Subcutaneous abdominal adipose tissue (tissue), 5 donors: ENCODE results near the gene SRP68.

Experiments used
- H3K27ac ChIP-seq: one replicate; pipeline ENCODE4 v1.7.0; 2013; ENCODE audit warnings: low read depth, mild to moderate bottlenecking, inconsistent platforms, low read length, moderate library complexity
- H3K27me3 ChIP-seq, 5 donors: one replicate each; pipeline ENCODE4 v1.7.0; 2013; ENCODE audit warnings: low read length in 5 of 5, inconsistent platforms in 1 of 5; ENCODE audit not compliant: control insufficient read depth in 5 of 5, insufficient read depth in 4 of 5
- H3K36me3 ChIP-seq, 5 donors: one replicate each; pipeline ENCODE4 v1.7.0; 2013; ENCODE audit warnings: low read length in 5 of 5; ENCODE audit not compliant: control insufficient read depth in 5 of 5, insufficient read depth in 5 of 5
- H3K4me1 ChIP-seq, 5 donors: one replicate each; pipeline ENCODE4 v1.7.0; 2013; ENCODE audit warnings: low read length in 5 of 5, mild to moderate bottlenecking in 3 of 5, moderate library complexity in 1 of 5; ENCODE audit not compliant: control insufficient read depth in 5 of 5, insufficient read depth in 5 of 5
- H3K4me3 ChIP-seq, 5 donors: one replicate each; pipeline ENCODE4 v1.7.0; 2013; ENCODE audit warnings: low read length in 5 of 5, low read depth in 1 of 5
- H3K9ac ChIP-seq, 5 donors: one replicate each; pipeline ENCODE4 v1.7.0; 2013; ENCODE audit warnings: low read length in 5 of 5, mild to moderate bottlenecking in 4 of 5, moderate library complexity in 3 of 5
- H3K9me3 ChIP-seq, 5 donors: one replicate each; pipeline ENCODE4 v1.7.0; 2013; ENCODE audit warnings: low read length in 5 of 5; ENCODE audit not compliant: control insufficient read depth in 5 of 5
- donor health status: healthy.
- donor health status: healthy.
- donor health status: healthy.
- donor health status: healthy.
- donor health status: healthy.

The SRP68 gene

DNA sequence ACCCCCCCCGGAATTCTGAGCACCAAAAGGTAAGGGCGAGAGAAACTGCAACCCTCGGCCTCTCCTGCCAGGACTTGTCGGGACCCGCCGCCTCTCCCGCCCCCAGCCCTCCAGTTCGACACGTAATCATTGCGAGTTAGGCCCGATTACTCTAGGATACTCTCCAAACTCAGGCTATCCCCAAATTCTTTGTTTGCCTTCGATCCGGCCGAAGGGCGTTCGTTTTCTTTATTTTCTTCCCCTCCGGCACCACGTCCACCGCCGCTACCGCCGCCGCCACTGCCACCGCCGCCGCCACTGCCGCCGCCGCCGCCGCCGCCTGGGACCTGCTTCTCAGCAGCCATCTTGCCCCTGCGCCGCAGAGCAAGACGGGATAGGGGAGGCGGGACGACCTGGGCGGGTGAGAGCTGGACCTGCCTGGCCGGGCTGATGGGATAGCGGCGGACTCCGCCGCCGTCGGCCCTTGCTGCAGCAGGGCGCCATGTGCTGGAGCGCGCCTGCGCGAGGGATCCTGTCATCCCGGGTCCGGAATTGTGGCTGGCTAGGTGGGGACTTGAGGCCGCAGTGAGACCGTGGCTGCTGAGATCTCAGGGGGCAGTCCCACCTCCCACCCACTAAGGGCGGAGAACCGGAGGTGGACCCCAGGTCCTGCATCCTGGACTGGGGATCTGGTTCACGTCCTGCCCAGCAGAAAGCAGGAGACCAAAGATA is at the start of gene SRP68:
Gene SRP68, minus strand, starts transcription at position 370 of the 711 bp plus-strand sequence. Its CDS starts 26 bp downstream, at position 344.
- peaks cover 0 to 59% (median 57%) of the 10 kb centered on the region in 5 donors for H3K4me1 ChIP-seq
- H3K27ac ChIP-seq, result peak within 1 kb of the TSS; percentile 70
- peaks cover 0 to 13% (median 10%) of the 10 kb centered on the region in 5 donors for H3K36me3 ChIP-seq
- H3K9ac ChIP-seq, result peak within 1 kb of the TSS; percentile 94 to 100 (median 96)
- no peaks in the 10 kb centered on the region for H3K9me3 ChIP-seq
- peak within 1 kb of the TSS; percentile 72 to 98 (median 88) for H3K4me3 ChIP-seq
- H3K27me3 ChIP-seq, result peaks cover 33 to 39% (median 38%) of the 10 kb centered on the region in 5 donors

DNA sequence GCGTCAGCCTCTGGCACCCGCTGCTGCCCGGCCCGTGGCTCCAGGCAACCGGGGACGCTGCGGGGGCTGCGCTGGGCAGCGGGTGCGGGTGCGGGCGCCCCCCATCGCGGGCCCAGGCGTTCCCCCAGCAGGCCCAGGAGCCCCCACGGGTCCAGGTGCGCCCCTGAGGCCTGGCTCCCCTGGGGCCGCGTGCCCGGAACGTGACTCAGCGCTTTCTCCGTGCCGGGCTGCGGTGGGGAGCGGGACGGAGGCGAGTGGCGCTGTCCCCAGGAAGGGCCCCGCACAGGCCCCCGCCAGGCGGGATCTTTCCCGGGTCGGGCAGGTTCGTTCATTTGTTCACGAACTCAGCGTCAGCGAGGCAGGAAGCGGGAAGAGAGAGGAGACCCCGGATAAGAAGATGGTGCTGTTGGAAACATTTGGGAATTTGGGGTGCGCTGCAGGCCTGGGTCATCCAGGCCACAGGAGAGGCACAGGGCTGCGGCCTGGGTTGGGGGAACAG is 49.7 kb upstream of the SRP68 start:
- Histone ChIP-seq H3K27ac (no peak overlapping the region), H3K36me3 (no peaks in the 10 kb centered on the region), H3K9me3 (no peaks in the 10 kb centered on the region), H3K4me3 (peak overlapping the region in 4 of 5 donors; percentile 48 to 67 (median 57)), H3K9ac (peak overlapping the region in 4 of 5 donors; percentile 53 to 76 (median 72)), H3K4me1 (peaks cover 0 to 20% (median 16%) of the 10 kb centered on the region in 5 donors), H3K27me3 (no peaks in the 10 kb centered on the region)

DNA sequence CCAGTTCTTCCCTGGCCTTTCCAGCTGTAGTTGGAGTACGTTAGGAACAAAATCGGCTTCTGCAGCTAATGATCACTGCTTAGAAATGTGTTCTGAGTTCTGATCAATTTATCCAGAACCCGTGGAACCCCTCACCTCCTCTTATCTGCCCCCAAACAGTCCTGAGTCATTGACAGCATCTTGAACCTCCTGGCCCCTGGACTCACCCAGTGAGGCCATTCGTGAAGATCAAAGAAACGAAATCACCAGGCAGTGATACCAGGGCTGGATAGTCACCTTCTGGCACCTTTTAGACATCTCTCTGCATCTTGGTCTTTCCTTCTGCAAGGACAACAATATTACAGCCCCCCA is 48.3 kb upstream of the SRP68 start:
- H3K9me3 ChIP-seq, result no peaks in the 10 kb centered on the region
- no peak overlapping the region for H3K4me3 ChIP-seq
- no peaks in the 10 kb centered on the region for H3K27me3 ChIP-seq
- H3K36me3 ChIP-seq, result no peaks in the 10 kb centered on the region
- peaks cover 0 to 20% (median 16%) of the 10 kb centered on the region in 5 donors for H3K4me1 ChIP-seq
- H3K27ac ChIP-seq, result no peak overlapping the region
- H3K9ac ChIP-seq, result no peak overlapping the region

DNA sequence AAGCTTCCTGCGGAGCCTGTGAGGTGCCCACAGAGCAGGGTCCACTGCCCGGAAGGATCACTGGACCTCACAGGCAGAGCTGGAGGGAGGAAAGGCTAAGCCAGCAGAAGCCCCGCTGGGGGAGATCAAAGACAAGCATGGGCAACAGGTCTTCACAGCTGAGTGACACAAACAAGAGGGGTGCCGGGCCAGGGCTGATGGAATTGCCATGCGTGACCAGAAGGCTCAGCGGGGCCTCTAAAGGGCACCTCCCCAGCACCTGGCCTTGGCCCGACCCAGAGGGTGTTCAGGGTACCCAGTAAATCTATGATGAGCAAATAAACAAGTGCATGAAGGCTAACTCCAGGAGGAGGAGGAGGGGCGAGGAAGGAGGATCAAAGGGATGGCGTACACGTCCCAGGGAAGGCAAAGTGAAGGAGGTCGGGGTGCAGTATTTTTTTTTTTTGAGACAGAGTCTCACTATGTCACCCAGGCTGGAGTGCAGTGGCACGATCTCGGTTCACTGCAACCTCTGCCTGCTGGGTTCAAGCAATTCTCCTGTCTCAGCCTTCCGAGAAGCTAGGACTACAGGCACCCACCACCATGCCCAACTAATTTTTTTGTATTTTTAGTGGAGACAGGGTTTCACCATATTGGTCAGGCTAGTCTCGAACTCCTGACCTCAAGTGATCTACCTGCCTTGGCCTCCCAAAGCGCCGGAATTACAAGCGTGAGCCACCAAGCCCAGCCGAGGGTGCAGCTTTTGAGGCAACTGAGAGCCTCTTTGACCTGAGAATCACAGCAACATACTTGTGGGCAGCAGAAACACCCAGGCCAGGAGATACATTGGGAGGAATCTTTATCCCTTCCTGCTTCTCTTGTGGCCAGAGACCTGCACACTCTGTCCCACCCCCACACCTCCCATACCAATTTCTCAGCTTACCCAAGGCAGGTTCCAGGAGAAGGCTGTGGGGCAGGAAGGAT is 47.4 kb upstream of the SRP68 start:
- H3K36me3 ChIP-seq, result no peaks in the 10 kb centered on the region

DNA sequence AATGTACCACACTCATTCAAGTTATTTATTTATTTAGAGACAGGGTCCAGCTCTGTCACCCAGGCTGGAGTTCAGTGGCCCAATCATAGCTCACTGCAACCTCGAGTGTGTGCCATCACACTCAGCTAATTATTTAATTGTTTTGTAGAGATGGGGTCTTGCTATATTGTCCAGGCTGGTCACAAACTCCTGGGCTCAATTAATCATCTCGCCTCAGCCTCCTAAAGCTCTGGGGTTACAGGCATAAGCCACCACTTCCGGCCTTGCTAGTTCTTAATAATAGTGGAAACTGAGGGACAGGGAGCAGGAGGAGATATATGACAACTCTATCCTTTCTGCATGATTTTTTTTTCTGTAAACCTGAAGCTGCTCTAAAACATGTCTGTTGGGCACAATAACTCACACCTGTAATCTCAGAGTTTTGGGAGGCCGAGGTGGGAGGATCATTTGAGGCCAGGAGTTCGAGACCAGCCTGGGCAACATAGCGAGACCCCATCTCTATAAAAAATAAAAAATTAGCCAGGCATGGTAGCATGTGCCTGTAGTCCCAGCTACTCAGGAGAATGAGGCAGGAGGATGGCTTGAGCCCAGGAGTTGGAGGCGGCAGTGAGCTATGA is 42.9 kb upstream of the SRP68 start:
- Histone ChIP-seq H3K36me3 (no peaks in the 10 kb centered on the region), H3K27me3 (no peaks in the 10 kb centered on the region), H3K9me3 (no peaks in the 10 kb centered on the region), H3K4me3 (no peak overlapping the region), H3K4me1 (no peaks in the 10 kb centered on the region), H3K27ac (no peak overlapping the region), H3K9ac (no peak overlapping the region)

More for the DNA sequence above, 47.4 kb upstream of the SRP68 start:
- Histone ChIP-seq H3K27ac (no peak overlapping the region), H3K9ac (no peak overlapping the region), H3K27me3 (no peaks in the 10 kb centered on the region), H3K4me1 (peaks cover 0 to 20% (median 16%) of the 10 kb centered on the region in 5 donors), H3K4me3 (no peak overlapping the region), H3K9me3 (no peaks in the 10 kb centered on the region)

DNA sequence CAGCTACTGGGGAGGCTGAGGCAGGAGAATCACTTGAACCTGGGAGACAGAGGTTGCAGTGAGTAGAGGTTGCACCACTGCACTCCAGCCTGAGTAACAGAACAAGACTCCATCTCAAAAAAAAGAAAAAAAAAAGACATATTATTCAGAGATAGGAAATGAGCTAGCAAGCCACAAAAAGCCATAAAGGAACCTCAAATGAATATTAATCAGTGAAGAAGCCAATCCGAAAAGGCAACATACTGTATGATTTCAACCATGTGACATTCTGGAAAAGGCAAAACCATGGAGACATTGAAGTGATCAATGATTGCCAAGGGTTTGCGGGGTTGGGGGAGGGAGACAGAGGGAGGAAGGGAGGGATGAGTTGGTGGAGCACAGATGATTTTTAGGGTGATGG is 39.6 kb upstream of the SRP68 start:
- no peak overlapping the region for H3K27ac ChIP-seq
- H3K4me3 ChIP-seq, result no peak overlapping the region
- H3K9me3 ChIP-seq, result no peaks in the 10 kb centered on the region
- H3K4me1 ChIP-seq, result no peaks in the 10 kb centered on the region
- no peaks in the 10 kb centered on the region for H3K27me3 ChIP-seq
- no peaks in the 10 kb centered on the region for H3K36me3 ChIP-seq
- H3K9ac ChIP-seq, result no peak overlapping the region

DNA sequence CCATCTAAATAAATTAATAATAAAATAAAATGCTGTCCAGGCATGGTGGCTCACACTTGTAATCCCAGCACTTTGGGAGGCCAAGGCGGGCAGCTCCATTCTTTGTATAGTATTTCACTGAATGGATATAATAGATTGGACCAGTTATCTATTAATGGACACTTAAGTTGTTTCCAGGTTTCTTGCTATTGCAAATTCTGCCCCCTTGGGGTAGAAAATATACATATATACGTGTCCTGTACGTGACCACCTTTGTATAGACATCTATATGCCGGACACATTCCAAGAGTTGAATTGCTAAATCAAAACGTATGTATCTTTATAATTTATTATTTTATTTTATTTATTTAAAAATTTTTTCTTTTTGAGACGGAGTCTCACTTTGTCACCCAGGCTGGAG is 35.2 kb upstream of the SRP68 start:
- H3K4me1 ChIP-seq, result peaks cover 5 to 16% (median 14%) of the 10 kb centered on the region in 5 donors
- H3K36me3 ChIP-seq, result no peaks in the 10 kb centered on the region
- no peak overlapping the region for H3K4me3 ChIP-seq
- no peaks in the 10 kb centered on the region for H3K9me3 ChIP-seq
- H3K9ac ChIP-seq, result no peak overlapping the region
- no peak overlapping the region for H3K27ac ChIP-seq
- no peaks in the 10 kb centered on the region for H3K27me3 ChIP-seq

DNA sequence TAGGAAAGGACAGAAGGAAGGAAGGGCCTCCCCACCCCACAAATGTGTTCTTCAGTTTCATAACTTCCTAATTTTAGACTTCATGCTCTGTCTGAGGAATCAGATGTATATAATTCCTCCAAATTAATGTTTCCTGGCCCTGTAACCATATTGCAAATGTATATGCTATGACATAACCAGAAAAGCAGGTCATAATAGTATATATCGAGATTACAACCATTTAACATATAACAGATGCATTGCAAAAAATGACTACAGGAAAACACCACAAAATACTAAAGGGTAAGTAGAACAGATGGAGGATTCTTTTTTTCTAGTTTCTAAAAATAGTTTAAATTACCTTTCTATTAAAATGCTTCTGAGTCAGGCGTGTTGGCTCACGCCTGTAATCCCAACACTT is 34.4 kb upstream of the SRP68 start:
- peaks cover 6 to 22% (median 20%) of the 10 kb centered on the region in 5 donors for H3K4me1 ChIP-seq
- H3K27ac ChIP-seq, result no peak overlapping the region
- H3K9me3 ChIP-seq, result no peaks in the 10 kb centered on the region
- H3K27me3 ChIP-seq, result no peaks in the 10 kb centered on the region
- H3K4me3 ChIP-seq, result no peak overlapping the region
- H3K9ac ChIP-seq, result no peak overlapping the region
- peaks cover 0 to 5% (median 1%) of the 10 kb centered on the region in 5 donors for H3K36me3 ChIP-seq

DNA sequence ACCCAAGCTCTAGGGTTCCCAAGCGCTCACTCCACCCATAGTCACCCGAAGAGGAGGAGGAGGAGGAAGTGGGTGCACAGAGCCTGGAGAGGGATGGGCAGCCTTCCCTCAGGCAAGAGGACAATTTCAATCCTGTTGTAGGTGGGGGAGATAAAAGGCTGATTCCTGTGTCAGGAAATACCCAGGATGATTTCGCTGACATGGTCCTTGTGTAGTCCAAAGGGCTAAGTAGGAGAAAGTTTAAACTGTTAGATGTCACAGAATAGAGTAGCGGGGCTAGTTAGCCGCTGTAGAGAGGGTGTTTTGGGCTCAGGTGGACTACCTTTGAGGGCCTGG is 32.5 kb upstream of the SRP68 start:
- Histone ChIP-seq H3K9me3 (no peaks in the 10 kb centered on the region), H3K4me3 (no peak overlapping the region), H3K36me3 (peaks cover 0 to 23% (median 13%) of the 10 kb centered on the region in 5 donors), H3K27me3 (no peaks in the 10 kb centered on the region), H3K4me1 (peaks cover 6 to 22% (median 20%) of the 10 kb centered on the region in 5 donors), H3K9ac (no peak overlapping the region), H3K27ac (no peak overlapping the region)
